Transverse colon (tissue), 4 donors: Measurements from ENCODE around the gene MICAL2. TPM values are rescaled to one million over a fixed set of nuclear protein-coding genes. Genes with fewer than 3 reads are reported as not detected.
A peak's percentile ranks its signal among the peaks of the same experiment; 100 is the strongest.

ENCODE experiments used
- DNase-seq: peaks from one replicate; pipeline ENCODE4 v3.0.0-alpha.2; 2019
- H3K27ac ChIP-seq, 4 donors: fragments of 200-600 bp; sonication (generic); 2 replicates each; pipeline ENCODE4 v1.5.1; 2016 to 2018; ENCODE audit warnings: inconsistent platforms in 4 of 4
- H3K27me3 ChIP-seq: fragments of 200-600 bp; sonication (generic); 2 replicates; pipeline ENCODE4 v1.5.1; 2017; ENCODE audit warnings: inconsistent platforms
- H3K36me3 ChIP-seq, 4 donors: fragments of 200-600 bp; sonication (generic); 2 replicates each; pipeline ENCODE4 v1.5.1; 2017 to 2019; ENCODE audit warnings: inconsistent platforms in 4 of 4
- H3K4me1 ChIP-seq, 4 donors: fragments of 200-600 bp; sonication (generic); 2 replicates each; pipeline ENCODE4 v1.5.1; 2017 to 2020; ENCODE audit warnings: inconsistent platforms in 4 of 4
- H3K4me3 ChIP-seq, 4 donors: fragments of 200-600 bp; sonication (generic); 1 replicate in 1 of 4; 2 replicates in 3 of 4; pipeline versions ENCODE4 v1.5.1 to v1.6.1; 2017 to 2019; ENCODE audit warnings: inconsistent platforms in 4 of 4
- H3K9me3 ChIP-seq, 2 donors: fragments of 200-600 bp; sonication (generic); 2 replicates each; pipeline ENCODE4 v1.5.1; 2017 to 2019; ENCODE audit warnings: inconsistent platforms in 2 of 2
- EP300 ChIP-seq: sonication (generic); formaldehyde crosslinking; IDR thresholded peaks from one replicate; pipeline ENCODE4 v1.6.1; 2017; ENCODE audit warnings: antibody characterized with exemption, low read depth
- POLR2A ChIP-seq: fragments of 450-650 bp; IDR thresholded peaks from one replicate; pipeline ENCODE4 v1.6.1; 2016; ENCODE audit warnings: antibody characterized with exemption, mild to moderate bottlenecking, moderate library complexity
- POLR2AphosphoS5 ChIP-seq, 3 donors: sonication (generic); formaldehyde crosslinking; IDR thresholded peaks; one replicate each; pipeline ENCODE4 v1.6.1; 2016; ENCODE audit warnings: antibody characterized with exemption in 3 of 3
- WGBS, 2 donors: methylation state at CpG; one replicate each; pipeline ENCODE4 v1.1.5; 2018; ENCODE audit warnings: low coverage in 1 of 2; 5-methylcytosine and 5-hydroxymethylcytosine counted together
- in situ Hi-C, 4 donors: fragments of 200-750 bp; cut with MboI; loops; one replicate each; pipeline versions ENCODE4 v1.15.0 to v1.15.1; 2017; ENCODE audit warnings: low sequenced_read_pairs in 3 of 4, low pct_ligation_motif_present in 1 of 4, low pct_unique_long_range_greater_than_20kb in 1 of 4
- intact Hi-C: fragments of 100-400 bp; cut with DNase I; formaldehyde crosslinking; loops from one replicate; pipeline ENCODE4 v1.15.1; 2023; ENCODE audit warnings: low total_unique reads
- total RNA-seq, 4 donors: library from RNA; depleted of rRNA; stranded (reverse); fragments of >200 nt; gene quantifications; one replicate each; pipeline ENCODE4 v1.1.0, GENCODE V29; 2016
- TF ChIP-seq, protein P1 (sequence below), 5 experiments: fragments of 200-600 bp in 3 of 5; fragments of 450-650 bp in 2 of 5; sonication (generic) in 3 of 5; IDR thresholded peaks; 1 replicate in 2 of 5; 2 replicates in 3 of 5; pipeline ENCODE4 v1.5.1; 2016 to 2017; ENCODE audit warnings: antibody characterized with exemption in 5 of 5, inconsistent platforms in 3 of 5, mild to moderate bottlenecking in 2 of 5, moderate library complexity in 1 of 5

MICAL2 gene
- total RNA-seq, 4 donors from 2014 or later, result 309 to 483 (median 316) TPM

DNA sequence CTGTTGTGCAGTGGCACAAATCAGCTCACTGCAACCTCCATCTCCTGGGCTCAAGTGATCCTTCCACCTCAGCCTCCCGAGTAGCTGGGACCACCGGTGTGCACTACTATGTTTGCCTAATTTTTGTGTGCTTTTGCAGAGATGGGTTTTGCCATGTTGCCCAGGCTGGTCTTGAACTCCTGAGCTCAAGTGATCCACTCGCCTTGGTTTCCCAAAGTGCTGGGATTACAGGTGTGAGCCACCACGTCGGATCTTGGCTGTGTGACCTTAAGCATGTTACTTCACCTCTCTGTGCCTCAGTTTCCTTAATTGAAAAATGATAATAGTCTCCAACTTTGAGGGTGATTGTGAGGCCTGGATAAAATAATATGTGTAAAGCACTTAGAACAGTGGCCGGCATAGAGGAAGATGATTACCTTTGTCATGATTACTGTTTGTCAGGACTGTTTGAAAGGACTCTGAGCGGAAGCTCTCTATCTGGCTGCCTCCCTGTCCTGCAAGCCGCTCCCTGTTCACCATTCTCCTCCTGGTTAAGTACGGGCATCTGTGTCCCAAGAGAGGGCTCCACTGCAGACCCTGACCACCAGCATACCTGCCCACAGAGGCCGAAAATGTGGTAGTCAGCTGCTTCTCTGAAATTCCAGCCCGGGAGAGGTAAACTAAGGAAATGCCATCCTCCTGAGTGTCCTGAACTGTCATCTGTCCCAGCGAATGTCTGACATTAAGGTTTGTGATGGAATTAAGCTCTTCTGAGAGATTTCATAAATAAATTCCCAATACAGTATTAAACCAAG is 73.6 kb downstream of the MICAL2 start:
- Histone ChIP-seq H3K36me3 (peaks cover 0 to 3% (median 0%) of the 10 kb centered on the region in 4 donors), H3K4me3 (no peak overlapping the region), H3K4me1 (peaks cover 3 to 34% (median 13%) of the 10 kb centered on the region in 4 donors), H3K27me3 (no peaks in the 10 kb centered on the region), H3K9me3 (no peaks in the 10 kb centered on the region), H3K27ac (peak overlapping the region in 2 of 4 donors; percentile 47 to 66)
- intact Hi-C loops (no loop called here), in situ Hi-C loops (no loop called here)
- 93 to 100% methylated on average over 3 to 12 of the region's 12 CpGs for WGBS, 2 donors
- no peak for DNase-seq
- TF ChIP-seq EP300 (no peak), POLR2A (no peak), POLR2AphosphoS5 (IDR thresholded peaks at IDR 0.05) (no peak)
- TF ChIP-seq, protein P1, sequence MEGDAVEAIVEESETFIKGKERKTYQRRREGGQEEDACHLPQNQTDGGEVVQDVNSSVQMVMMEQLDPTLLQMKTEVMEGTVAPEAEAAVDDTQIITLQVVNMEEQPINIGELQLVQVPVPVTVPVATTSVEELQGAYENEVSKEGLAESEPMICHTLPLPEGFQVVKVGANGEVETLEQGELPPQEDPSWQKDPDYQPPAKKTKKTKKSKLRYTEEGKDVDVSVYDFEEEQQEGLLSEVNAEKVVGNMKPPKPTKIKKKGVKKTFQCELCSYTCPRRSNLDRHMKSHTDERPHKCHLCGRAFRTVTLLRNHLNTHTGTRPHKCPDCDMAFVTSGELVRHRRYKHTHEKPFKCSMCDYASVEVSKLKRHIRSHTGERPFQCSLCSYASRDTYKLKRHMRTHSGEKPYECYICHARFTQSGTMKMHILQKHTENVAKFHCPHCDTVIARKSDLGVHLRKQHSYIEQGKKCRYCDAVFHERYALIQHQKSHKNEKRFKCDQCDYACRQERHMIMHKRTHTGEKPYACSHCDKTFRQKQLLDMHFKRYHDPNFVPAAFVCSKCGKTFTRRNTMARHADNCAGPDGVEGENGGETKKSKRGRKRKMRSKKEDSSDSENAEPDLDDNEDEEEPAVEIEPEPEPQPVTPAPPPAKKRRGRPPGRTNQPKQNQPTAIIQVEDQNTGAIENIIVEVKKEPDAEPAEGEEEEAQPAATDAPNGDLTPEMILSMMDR (IDR thresholded peaks at IDR 0.05), result no peak

DNA sequence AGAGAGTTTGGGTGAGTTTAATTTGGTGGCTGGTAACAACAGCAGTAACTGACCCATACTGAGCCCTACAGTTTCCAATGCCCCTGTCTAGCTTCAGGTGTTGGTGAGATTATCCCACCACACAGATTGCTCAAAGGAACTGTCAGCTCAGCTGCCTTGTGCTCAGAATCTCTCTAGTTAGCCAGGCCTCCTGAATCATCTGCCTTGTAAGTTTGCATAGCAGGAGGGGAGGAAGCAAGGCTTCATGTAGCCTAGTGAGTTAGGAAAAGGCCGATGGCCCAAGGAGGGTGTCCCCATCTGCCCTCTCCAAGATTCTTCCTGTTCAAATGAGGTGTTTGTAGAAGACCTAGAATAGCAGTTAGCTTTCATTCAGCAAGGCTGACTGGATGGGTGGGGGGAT is 74.3 kb downstream of the MICAL2 start:
- H3K4me1 ChIP-seq, result peaks cover 0 to 27% (median 6%) of the 10 kb centered on the region in 4 donors
- no peaks in the 10 kb centered on the region for H3K9me3 ChIP-seq
- peaks cover 0 to 3% (median 0%) of the 10 kb centered on the region in 4 donors for H3K36me3 ChIP-seq
- H3K27ac ChIP-seq, result no peak overlapping the region
- no peaks in the 10 kb centered on the region for H3K27me3 ChIP-seq
- no peak for DNase-seq
- 70 to 100% methylated on average over 1 of the region's 1 CpG for WGBS, 2 donors
- intact Hi-C loops, result no loop called here
- H3K4me3 ChIP-seq, result no peak overlapping the region
- TF ChIP-seq POLR2AphosphoS5 (IDR thresholded peaks at IDR 0.05) (no peak), EP300 (no peak)
- TF ChIP-seq, protein P1 (IDR thresholded peaks at IDR 0.05), result no peak
- in situ Hi-C loops, result no loop called here

DNA sequence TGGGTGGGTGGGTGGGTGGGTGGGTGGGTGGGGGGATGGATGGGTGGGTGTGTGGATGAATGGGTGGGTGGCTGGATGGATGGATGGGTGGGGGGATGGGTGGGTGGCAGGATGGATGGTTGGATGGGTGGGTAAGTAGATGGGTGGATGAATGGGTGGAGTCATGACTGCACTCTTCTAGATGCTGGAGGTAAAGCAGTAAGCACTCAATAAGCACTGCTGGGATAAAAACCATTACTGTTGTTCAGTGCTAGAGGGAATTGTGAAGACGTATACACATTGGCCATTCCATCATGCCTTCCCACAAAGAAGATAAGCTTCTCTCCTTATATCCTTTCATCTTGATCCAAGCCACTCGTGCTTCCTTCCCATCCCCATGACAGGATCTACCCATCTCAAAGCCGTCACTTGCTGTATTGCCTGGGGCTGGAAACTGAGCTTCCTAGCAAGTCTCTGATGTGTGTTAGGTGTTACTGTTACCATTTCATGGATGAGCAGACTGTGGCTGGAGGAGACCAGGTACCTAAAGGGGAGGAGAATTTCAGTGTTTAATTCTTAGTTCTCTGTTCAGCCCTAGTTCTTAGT is 74.8 kb downstream of the MICAL2 start:
- intact Hi-C loops, result no loop called here
- WGBS, 2 donors, result 81% methylated on average over 3 of the region's 3 CpGs; no CpG with 5 or more reads in 1 of the 2 donors
- H3K4me1 ChIP-seq, result peaks cover 0 to 22% (median 4%) of the 10 kb centered on the region in 4 donors
- DNase-seq, result no peak
- no peaks in the 10 kb centered on the region for H3K27me3 ChIP-seq
- TF ChIP-seq POLR2A, result no peak
- TF ChIP-seq, protein P1 (IDR thresholded peaks at IDR 0.05), result no peak
- no peak for TF ChIP-seq EP300
- TF ChIP-seq POLR2AphosphoS5 (IDR thresholded peaks at IDR 0.05), result no peak
- H3K4me3 ChIP-seq, result no peak overlapping the region
- in situ Hi-C loops, result no loop called here
- H3K9me3 ChIP-seq, result no peaks in the 10 kb centered on the region
- H3K36me3 ChIP-seq, result peaks cover 0 to 3% (median 0%) of the 10 kb centered on the region in 4 donors
- peak overlapping the region; percentile 61 to 70 (median 62) for H3K27ac ChIP-seq

DNA sequence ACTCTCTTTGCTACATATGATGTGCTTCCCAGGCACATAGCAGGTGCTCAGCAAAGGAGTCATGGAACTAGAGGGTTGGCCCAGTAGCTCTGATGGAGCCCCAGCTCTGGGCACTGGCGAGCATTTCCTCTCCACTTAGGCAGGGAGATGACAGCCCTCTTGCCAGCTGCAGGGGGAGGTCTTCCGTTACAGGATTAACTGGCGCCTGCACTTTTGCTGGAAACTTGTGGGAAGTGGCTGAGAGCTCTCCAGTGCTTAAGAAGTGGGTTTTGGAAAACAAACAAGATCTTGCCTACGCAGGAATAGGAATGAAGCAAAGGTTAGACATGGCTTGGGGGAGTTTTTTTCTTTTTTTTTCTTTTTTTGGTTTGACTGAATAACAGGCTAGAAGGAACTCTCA is 75.5 kb downstream of the MICAL2 start:
- TF ChIP-seq EP300 (no peak), POLR2A (no peak), POLR2AphosphoS5 (IDR thresholded peaks at IDR 0.05) (no peak)
- TF ChIP-seq, protein P1 (IDR thresholded peaks at IDR 0.05), result no peak
- Histone ChIP-seq H3K9me3 (no peaks in the 10 kb centered on the region), H3K27me3 (no peaks in the 10 kb centered on the region), H3K4me1 (peaks cover 0 to 21% (median 4%) of the 10 kb centered on the region in 4 donors), H3K27ac (peak overlapping the region; percentile 61 to 70 (median 62)), H3K36me3 (peaks cover 0 to 3% (median 0%) of the 10 kb centered on the region in 4 donors), H3K4me3 (no peak overlapping the region)
- in situ Hi-C loops, result no loop called here
- DNase-seq, result no peak
- WGBS, 2 donors, result 64 to 66% methylated on average over 1 to 4 of the region's 4 CpGs
- intact Hi-C loops, result no loop called here
